T-helper 9 cell (primary cell): ENCODE results near the gene ST3GAL2.

Experiments used
- DNase-seq: peaks from one replicate; pipeline ENCODE4 v3.0.0-alpha.2; 2020

ST3GAL2 gene

DNA sequence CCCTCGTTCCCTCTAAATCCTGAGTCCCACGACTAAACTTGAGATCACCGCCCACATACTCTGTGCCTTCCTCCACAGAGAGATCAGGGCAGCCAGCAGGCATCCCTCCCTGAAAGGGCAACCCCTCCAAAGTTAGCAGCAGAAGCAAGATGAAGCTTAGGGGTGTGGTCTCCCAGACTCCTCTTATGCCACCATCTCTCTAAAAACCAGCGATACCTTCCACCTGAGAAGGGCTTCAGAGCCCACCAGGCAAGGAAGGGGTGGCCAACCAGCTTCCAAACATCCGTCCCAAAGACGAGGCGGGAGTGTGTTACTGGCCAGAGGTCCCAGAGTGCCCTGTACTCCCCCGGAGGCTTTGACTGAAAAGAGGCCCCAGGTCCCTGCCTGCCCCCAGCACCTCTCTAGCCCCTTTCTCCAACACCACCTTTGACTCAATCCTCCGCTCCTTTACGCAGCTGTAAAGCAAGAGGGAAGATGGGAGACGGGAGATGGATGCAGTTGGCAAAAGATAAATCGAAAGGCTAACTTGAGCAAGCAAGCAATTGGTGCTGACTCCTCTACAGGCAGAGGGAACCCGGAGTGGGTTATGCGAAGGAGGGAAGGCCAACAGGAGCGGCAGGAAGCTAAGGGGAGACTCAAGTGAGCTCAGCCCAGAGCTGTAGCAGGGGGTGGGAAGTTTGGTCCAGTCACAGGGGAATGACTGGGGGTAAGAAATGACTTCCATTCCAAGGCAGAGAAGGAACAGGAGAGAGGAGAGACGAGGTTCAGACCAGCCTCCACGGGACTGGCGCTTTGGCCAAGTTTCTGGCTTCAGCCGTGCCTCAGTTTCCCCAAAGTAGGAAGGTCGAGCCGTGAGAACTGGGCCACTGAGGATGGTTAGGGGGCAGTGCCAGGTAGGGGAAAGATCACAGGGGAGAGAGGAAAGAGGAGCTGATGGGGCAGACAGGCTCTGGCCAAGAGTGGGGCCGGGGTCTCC is 1.0 kb downstream of the ST3GAL2 start:
- DNase-seq, result no peak

DNA sequence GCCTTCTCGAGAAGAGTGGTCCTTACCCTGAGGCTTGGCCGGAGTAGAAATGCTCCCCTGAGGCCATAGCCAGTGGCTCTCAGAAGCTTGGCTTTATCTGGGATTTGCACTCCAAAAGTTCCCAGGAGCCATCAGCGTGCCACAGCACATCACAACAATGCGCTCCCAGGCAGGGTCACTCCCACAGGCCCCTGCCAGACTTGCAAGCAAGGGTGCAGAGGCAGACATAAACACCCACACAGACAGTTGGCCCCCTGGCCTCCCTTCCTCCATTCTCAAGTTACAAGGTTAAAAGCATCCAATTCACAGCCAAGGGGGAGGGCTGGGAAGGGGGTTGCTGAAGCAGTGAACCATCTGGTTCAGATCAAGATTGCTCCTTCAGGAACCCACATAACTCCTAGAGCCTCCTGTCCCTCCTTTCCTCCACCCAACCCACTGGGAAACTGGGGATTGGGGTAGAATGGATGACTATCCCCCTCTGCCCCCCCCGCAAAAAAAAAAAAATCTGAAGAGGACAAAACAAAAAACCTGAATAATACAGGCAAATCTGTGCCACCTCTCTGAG is 1.8 kb downstream of the ST3GAL2 start:
- no peak for DNase-seq

DNA sequence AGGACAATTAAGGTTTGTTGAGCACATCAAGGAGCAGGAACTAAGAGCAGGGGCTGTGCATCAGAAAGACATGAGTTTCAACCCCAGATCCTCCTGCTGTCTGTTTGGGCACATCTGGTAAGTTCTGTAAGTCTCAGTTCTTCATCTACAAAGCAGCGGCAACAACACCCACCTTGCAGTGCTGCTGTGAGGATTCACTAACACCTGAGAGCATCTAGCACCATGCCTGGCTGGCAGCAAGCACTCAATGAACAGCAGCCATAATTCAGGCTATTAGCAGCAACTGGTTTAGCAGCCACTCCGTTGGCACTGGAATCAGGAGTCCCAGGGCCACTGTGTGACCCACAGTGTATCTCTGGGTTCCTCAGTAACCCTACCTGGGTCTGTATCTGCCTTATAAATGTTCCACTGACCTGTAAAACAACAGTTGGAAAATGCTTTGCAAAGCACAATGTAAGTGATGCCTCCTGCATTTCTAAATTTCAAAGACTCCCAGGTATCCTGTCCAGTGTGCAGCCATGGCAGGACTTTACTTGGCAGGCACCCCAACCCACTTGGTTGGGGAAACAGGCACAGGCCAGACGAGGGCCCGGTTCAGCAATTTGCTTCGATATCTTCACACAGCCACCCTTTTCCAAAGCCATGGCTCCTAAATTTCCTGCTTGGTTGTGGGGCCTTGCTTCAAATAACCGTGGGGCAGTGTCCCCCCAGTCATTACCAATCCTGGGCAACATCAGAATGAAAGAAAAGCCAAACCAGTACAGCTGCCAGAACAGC is 4.2 kb downstream of the ST3GAL2 start:
- no peak for DNase-seq

DNA sequence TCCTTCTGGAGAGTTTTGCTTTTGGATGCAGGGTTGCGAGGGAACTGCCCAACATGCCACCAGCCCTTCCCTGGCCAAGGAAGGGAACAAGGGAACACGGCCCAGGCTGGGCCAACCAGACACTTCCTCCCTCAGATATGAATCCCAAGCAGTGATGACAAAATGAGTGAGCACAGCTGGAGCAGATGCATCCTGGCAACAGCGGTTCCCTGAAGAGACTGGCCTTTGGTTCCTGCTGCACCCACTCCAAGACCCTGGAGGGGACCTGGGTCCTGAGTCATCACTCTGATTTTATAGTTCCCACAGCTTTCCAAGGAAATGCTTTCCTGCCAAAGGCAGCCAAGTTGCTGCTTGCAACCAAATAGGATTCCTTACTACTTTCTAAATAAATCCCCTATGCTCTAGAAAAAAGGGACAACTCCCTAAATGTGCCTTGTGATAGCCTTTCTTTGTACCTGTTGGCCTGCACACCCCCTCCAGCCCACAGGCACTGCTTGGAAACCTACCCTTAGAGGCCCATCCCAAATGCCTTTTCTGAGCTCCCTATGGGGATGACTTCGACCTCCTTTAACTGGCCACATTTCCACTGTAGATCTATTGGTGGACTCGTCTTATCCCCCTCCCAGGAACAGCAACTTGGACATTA is 5.3 kb downstream of the ST3GAL2 start:
- DNase-seq, result no peak

DNA sequence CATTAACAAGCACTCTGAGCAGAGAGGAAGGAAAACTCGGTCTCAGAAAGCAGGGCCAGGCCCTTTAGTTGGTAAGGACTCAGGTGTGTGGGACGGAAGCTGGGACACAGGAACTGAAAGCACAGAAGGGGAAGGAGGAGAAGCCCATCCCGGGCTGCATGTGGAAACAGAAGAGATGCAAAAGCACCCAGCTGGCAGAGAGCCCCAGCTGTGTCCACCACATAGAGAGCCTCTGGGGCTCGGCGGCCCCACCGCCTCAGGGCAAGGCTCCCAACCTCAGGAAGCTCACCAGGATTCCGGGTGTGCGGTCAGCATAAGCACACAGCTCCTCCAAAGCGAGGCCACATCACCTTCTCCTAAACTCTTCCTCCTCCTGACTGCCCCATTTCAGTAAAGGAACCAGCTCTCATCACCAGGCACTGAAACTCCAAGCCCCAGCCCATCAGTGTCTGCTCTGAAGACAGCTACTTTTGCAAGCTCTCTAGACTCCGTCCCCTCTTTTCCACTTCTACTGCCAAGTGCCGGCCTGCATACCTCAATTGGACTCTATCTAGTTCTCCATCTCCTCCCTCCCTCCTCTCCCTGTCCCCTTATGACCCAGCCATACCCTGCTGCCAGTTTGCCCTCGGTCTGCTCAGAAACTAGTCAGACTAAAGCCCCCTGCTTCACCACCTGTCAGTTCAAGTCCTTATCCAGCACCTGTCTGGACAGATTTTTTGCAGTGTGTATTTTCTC is 6.0 kb downstream of the ST3GAL2 start:
- DNase-seq, result no peak

DNA sequence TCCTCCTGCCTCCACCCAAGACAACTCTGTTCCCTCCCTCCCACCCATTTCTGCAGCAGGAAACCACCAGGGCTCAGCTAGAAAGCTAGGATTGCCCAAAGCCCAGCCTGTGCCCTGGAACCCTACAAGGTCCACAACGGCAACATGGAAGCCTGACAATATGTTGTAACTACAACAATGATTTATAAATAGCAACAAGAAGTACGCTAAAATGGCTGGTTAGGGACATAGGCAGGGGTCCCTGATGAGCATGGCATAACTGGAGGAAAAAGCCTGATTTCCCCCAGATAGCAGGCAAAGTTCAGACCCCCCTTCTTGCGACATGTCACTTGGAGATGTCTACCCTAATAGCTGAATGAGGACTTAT is 6.6 kb downstream of the ST3GAL2 start:
- DNase-seq, result no peak

DNA sequence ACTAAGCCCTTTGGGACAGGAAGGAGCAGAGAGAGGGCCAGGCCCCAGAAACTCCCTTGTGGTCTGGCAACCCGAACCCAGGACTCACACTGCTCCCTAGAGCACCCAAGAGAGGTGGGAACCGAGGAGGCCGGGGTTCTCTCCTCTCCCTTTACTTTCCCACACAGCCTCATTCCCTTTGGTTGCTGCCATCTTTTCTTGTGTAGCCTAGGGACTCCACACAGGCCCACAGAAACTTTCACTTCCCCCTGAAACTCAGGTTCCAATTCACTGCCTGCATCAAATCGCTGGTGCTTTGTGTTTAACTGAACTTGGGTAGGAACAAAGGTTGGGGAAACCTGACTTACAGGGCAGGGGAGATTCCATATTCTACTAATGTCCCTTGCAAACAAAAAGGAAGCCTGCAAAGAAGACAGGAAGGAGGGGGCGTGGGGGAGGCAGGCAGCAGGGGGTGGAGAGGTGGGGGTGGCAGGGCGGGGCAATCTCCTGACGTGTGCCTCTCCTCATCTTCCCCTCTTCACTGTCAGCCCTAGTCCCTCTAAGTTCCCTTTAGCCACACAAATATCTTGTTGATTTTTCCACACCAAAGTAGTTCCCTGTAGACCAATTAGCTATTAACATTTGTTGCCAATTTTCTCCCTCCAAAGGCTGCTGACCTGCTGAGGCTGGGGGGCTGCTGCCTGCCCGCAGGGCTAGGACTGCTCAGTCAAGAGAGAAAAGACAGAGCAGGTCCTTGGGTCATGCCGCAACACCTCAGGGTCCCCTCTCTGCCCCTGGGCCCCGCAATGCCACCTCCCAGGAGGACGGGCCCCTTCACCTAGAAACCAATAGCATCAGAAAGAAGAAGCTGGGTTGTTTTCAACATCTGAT is 8.0 kb downstream of the ST3GAL2 start:
- peak; percentile 47 for DNase-seq

DNA sequence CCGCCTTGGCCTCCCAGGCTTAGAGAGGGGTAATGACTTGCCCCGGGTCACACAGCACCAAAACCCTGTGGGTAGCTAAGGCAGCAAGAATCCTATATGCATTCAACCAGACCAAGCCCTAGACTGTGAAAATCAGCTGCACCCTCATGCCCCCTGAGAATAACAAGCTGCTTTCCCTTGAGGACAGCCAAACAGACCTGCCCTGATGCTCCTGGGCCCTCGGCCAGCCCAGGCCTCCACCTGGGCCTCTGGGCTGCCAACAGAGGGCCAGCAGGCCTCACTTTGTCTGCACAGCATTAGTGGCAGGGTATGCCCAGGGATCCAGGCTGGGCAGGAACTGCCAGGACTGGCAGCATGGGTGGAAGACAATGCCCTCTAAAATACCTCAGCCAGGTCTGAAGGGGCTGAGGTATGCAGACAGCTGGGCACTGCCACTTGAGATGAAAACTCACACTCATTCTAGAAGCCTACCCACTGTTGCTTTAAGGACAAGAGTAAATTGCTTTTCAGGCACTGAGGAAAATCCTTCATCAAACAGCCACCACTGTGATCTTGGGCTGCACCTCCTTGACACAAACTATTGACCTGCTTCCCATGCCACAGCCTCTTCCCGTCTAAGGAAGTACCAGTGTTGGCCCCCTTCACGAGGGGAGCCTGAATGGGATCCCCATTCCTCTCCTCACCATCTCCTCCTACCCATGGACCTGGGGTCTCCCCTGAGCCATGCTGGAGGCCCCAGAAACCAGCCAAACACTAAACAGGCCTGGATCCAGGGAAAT is 8.8 kb downstream of the ST3GAL2 start:
- no peak for DNase-seq

DNA sequence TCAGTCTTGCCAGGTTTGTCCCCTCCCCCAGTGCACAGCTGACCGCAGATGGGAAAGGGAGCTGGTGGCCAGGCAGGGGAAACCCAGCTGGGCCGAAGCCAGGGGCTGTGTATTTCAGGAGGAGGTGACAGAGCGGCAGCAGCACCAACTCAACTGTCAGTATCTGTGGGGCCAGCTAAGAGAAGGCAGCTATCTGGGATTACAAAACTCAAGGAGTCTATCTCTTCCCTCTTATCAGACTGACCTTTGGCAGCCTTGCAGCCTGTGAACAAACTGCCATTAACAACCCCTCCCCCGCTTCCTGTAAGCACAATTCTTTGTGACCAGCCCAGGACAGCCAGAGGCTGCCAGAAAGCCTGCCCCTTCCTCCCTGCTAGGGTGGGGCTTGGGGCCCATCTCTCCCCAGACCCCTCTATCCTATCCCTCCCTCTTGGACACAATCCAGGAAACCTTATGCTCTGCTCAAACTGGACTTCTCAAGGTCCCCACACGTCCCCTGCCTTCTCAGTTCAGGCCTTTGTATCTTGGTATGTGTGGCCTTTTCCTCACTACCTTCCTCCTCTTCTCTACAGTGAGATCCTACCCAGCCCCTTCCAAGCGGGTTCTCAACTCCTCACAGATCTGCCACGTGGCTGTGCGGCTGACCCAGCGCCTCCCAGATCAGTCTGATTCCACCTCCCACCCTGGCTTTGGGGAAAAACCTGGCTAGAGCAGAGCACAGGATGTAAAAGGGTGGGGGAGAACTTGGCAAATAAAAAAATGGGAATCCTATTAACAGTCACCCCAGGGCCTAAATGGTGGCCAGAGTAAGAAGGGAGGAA is 10.5 kb downstream of the ST3GAL2 start:
- no peak for DNase-seq

DNA sequence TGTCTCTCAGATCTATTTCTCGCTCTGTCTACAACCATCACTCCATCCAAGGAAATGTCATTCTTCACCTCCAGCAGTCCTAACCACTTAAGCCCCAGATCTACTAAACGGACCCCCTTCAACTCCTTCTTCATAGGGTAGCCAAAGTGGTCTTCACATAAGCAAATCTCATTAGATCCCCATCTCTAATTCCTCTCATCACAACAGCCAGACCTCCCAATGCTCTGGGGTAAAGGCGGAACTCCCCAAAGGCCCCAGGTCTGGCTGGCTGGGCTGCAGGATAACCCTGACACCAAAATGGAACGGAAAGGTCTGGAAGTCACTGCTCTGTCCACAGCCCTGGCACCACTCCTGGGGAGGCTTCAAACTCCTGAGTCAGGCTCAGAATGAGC is 11.1 kb downstream of the ST3GAL2 start:
- no peak for DNase-seq

DNA sequence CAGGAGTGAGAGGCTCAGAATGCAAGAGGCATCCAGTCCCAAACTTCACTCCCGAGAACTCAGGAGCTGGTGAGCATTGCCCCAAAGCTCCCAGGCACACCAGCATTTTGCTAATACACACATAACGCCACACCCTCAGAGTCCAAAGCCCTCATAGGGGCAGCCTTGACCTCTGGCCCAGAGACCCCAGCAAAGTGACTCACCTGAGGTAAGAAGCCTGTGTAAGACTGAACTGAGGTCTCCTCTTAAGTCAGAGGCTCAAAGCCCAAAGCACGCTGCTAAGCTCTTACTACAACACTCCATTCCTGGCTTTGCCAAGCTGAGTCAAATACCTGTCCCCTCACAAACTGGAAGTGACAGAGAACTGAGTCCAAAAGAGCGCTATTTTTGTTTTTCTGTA is 16.4 kb downstream of the ST3GAL2 start:
- no peak for DNase-seq

DNA sequence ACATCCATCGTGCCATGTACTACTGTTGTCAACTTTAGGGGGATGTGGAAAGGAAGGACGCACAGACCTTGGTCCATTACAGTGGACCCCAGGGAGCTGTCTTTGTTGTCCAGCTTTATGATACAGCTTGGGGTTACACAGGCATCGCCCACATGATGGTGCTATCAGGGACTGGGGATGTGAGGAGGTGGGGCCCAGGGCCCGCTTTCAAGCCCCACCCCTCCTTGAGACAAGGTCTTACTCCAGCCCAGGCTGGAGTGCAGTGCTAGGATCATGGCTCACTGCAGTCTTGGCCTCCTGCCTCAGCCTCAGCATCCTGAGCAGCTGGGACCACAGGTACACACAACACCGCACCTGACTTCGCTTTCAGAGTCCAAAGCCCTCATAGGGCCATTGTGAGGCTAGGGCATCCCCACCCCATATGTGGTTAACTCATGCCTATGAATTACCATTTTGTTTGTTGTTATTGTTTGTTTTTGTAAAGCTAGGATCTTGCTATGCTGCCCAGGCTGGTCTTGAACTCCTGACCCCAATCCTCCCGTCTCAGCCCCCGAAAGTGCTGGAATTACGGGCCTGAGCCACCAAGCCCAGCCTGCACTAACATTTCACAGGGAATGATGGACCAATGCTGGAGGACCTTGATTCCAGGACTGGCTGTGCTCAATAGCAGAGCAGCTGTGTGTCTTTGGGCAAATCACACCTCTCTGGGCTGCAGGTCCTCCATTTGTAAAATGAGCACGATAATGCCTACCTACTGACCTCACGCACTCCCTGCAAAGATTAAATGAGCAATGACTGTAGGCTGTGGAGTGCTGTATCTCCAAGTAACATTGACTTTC is 17.2 kb downstream of the ST3GAL2 start:
- no peak for DNase-seq

DNA sequence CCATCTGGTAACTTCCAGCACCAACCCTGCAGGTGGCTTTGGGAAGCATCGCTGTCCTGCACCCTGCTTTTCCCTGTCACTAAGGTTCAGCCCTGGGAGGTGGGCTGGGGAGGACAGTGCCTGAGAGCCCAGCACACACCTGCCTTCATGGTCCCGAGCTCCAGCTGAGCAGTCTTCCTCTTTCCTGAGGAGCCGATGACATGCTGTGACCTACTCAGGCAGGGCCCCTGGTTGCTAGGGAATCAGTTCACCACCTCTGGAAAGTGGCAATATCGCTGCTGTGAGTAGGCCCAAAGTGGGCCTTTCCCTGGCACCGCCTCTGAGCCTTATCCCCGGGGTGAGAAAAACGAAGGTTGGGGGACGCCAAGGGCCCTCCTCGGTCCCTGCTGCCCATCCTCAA is 17.9 kb downstream of the ST3GAL2 start:
- no peak for DNase-seq

DNA sequence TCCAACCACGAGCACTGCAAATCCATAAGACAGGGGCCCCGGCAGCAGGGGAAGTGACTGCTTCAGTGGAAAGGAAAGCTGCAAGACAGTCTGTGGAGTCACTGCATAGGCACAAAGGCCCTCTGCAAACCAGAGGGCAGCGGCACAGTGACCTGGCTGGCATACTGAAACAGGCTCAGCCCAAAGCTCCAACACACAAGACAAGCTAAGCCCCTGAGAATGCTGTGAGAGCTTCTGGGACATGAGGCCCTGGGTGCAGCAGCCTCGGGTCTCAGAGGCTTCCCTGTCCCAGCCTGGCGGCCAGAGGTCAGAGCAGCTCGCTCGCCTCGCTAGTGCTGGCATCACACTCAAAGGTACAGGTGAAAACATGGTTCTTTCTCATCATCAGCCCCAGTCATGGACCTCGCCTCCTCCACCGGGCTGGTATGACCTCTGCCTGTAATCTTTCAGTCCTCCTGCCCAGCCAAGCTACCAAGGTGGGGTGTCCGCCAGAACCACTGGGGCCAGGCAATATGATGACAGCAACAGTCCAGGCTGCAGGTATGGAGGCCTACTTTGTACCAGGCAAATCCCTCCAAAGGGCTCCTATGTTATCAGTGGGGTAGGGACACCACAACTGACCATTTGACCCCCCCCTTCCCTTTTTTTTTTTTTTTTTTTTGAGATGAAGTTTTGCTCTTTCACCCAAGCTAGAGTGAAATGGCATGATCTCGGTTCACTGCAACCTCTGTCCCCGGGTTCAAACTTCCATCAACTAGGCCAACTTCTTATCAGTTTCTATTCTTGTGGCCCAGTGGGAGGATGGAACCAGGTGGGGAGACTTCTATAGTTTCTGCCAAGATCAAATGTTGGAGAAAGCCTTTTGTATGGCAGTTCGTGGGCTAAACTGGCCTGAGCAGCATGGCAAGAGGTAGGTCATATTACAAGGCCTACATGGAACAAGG is 19.2 kb downstream of the ST3GAL2 start:
- DNase-seq, result no peak

DNA sequence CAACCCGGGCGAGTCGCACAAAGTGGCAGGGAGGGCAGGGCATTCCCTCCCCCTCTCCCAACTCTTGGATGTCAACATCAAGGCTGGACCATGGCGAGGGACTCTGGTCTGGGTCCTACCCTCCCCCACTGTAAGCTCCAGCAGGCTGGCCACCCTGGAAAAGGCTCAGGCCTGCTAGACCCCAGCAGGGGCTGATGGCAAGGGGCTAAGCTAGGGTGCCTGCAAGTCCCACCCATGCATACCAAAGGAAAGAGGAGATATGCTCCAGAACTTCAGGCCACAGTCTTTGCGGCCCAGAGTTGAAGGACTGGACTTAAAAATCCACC is 19.9 kb downstream of the ST3GAL2 start:
- DNase-seq, result no peak

DNA sequence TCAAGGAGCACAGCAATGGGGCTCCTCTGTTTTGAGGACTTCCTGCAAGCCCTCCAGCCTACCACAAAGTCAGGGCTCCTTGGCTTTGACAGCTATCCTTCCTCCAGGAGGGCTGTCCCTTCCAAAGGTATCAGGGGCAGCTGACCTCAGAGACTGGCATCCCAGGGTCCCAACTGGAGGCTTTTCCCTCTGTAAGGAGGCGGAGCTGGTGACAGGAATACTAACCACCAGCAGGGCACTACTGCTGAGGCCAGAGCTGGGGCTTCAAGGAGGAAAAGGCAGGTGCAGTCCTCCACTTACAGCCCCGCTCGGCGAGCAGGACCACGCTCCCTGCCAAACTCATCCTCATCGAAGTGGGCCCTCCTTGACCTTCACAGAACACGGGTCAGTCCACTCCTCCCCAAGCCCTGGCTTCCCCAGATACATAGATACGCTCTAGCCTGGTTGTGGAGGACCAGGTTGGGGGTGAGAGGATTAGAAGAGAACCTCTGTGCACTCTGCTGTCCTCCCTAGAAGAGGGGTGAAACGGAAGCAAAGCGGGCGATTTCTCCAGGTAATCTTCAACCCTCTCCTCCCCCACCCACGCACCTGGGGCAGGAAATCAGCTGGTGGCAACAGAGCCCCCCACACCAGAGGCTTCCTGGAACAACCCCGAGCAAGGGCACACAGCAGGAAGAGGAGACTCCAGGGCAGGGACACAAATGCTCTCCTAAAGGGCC is 20.5 kb downstream of the ST3GAL2 start:
- DNase-seq, result no peak

DNA sequence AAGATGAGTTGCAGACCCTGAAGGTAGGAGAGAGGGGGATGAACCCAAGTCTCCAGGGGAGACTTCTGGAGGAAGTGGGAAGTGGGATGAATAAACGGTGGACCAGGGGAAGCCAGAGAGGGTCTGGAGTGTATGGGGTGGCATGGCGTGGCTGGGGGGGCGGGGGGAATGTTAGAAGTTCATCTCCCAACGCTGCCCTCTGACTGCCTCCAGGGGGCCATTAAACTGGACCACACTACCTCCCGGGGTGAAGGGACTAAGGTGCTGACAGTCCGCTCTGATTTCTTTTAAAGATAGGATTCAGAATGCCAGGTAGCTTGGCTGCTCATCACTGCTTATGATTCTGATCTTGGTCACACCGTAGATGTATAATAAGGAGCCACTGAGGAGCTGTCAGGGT is 21.2 kb downstream of the ST3GAL2 start:
- no peak for DNase-seq
